Neural progenitor cell (in vitro differentiated cells): ENCODE results near the gene WDR27.

Experiments
- EZH2 ChIP-seq: fragments of 200-600 bp; sonication (generic); IDR thresholded peaks from 2 replicates; pipeline ENCODE4 v1.6.1; 2017; ENCODE audit warnings: antibody characterized with exemption, mild to moderate bottlenecking, moderate library complexity
- TF ChIP-seq, protein P1 (sequence below): fragments of 200-600 bp; sonication (generic); IDR thresholded peaks from 2 replicates; pipeline ENCODE4 v1.5.1; 2017; ENCODE audit warnings: antibody characterized with exemption, mild to moderate bottlenecking

DNA sequence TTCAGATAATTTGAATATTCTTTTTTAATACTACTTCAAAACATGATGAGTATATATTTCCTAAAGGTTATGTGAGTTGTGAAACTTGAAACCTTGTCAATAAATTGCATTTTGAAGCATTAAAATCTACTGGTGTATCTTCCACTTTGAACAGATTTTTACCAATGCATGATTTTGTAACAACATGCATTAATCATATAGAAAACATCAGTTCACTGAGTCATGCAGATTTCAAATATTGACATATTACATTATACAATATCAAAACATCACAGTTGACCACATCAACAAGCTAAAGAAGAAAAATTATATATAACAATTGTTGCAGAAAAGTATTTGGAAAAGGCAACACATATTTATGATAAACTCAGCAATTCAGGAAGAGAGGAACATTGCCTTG, 158.1 kb downstream of the WDR27 start:
- TF ChIP-seq EZH2, result no peak
- TF ChIP-seq, protein P1, sequence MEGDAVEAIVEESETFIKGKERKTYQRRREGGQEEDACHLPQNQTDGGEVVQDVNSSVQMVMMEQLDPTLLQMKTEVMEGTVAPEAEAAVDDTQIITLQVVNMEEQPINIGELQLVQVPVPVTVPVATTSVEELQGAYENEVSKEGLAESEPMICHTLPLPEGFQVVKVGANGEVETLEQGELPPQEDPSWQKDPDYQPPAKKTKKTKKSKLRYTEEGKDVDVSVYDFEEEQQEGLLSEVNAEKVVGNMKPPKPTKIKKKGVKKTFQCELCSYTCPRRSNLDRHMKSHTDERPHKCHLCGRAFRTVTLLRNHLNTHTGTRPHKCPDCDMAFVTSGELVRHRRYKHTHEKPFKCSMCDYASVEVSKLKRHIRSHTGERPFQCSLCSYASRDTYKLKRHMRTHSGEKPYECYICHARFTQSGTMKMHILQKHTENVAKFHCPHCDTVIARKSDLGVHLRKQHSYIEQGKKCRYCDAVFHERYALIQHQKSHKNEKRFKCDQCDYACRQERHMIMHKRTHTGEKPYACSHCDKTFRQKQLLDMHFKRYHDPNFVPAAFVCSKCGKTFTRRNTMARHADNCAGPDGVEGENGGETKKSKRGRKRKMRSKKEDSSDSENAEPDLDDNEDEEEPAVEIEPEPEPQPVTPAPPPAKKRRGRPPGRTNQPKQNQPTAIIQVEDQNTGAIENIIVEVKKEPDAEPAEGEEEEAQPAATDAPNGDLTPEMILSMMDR, result no peak
